Hematopoietic multipotent progenitor cell treated with erythropoietin and hydrocortisone succinate and interleukin-3 and kit ligand, for 17 days (in vitro differentiated cells): ENCODE data around the gene WSCD2.

Experiments used
- DNase-seq: peaks from one replicate; pipeline ENCODE4 v3.0.0-alpha.2; 2015; ENCODE audit warnings: low spot score

The WSCD2 gene

DNA sequence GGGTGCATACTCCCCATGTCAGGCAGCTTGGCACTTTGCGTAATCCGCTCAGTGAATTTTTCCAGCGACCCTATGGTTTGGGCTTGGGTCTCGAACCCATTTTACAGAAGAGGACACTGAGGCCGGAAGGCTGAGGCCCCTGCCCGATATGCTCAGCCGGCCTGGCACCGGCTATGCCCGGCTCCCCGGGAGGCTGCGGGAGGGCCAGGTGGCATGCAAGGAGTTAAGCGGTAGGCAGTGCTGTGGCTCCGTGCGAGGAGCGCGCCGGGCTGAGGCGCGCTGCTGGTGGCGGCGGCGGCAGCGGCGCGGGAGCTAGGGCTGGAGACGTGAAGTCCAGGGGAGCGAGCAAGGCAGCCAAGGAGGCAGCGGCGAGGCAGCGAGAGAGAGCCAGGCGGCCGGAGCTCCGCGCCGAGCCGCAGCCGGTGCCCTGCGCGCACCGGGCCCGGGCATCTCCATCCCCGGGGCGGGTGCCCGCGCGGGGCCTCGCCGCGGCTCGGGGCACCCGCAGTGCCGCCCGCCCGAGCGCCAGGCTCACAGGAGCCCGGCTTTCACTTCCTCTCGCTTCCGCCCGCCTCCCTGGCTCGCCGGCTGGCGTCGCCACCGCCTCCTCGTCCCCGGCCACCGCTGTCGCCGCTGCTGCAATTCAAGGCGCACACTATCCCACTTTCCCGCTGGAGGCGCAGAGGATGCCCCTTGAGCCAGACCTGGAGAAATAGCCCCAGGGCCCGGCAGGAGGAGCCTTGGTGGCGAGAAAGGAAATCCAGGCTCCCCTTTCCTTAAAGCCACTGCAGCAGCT, at the start of gene WSCD2:
Gene WSCD2, plus strand, starts transcription at position 272 of the 796 bp plus-strand sequence. CDS start 66,545 bp downstream, outside the sequence.
- DNase-seq = no peak

DNA sequence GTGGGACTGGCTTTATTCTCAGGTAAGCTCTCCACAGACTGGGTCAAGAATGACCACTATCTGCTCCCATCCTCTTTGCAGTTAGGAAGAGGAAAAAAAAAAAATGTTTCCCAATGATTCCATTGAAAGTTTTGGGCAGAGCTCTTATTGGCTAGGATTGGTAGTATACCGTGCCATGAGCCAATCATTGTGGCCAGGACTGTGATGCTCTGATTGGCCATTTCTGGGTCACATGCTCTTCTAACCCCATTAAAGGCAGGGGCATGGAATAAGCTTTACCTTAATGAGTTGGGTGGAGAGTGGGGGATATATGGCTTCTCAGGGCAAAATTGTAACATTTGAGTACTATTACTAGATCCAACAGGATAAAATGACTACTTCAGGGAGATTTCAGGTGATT, 49.4 kb upstream of the WSCD2 start:
- DNase-seq = no peak

DNA sequence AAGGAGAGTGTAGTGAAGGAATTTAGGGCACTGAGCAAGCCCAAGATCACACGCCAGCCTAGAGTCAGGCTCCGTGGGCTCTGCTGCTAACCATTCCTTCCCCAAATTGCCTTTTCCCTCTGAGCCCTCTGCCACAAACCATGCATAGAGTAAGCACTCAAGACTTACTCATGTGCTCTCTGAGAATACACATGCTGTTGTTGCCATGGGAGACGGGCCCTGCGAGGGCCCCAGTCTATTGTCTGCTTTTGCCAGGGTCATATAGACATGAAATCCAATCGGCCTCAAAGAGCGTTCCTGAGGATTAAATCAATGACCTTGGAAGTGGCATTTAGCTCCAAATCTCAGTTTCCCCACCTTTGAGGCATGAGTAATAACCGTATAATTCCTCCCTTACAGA, 48.7 kb upstream of the WSCD2 start:
- no peak for DNase-seq

- no peak for DNase-seq
These were observed 46.6 kb upstream of the WSCD2 start for GRCh38 chr12:108082485-108082884.

DNA sequence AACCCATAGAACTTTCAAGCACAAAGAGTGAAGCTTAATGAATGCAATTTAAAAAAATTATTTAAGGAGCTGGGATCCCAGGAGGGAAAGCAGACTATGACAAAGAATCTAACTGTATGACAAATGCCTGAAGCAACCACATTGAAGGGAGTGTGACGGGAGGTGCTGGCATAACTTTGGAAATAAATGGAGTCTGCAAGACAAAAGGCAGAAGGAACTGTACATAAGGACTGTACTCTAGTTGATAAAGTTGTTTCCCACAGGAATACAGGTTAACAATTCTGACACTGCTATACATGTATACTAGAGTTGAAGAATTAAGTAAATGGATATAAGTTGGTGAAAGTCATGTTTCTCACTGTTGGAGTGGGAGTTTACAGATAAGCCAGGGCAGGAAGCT, 41.2 kb upstream of the WSCD2 start:
- no peak for DNase-seq

DNA sequence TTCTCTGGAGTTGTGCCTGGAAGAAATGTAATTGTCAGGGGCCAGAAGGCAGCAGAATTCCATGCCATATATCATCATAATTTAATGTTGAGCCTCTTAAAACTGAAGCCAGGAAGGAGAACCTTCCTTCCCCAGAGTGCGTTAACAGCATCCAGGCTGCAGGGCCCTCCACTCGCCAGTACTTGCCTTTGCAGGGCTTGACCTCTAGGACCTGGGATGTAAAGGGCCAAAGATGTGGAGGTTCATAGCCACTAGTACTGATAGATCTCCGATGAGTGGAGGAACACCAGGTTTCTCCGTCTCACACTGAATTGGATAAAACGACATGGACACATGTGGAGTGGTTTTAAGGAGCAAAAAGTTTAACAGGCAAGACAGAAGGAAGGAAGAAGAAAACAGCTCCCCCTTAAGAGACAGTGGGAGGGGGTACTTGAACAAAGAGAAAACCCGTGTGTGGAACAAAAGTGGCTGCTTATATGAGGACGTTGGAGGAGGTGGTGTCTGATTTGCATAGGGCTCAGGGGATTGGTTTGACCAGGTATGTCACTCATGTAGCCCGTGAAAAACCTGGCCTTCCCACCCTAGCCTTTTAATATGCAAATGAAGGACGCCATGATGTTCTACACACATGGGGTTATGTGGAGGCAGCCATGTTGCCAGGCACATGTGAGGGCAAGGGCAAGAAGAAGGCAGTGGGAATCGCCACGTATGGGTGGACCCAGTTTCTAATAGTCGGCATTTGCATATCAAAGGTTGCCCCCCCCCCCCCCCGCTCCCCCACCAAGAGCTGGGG, 38.8 kb upstream of the WSCD2 start:
- DNase-seq = no peak

- no peak for DNase-seq
These were observed 38.0 kb upstream of the WSCD2 start for GRCh38 chr12:108090932-108091678.

DNA sequence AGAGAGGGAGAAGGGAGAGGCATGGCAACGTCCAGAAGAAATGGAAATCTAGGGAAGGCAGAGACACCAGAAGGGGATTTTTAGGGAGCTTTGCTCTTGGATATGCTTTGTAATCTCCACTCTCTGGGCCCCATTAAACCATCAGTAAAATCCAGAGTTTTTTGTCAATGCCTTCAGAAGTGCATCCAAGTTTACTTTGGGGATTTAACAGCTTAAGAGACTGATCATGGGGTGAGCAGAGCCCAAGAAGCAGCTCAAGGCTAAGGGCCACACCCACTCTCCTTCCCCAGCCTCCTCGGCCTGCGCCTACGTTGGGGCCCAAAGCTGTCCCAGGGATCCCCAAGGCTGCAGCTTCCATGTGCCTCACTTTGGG, 37.4 kb upstream of the WSCD2 start:
- no peak for DNase-seq

DNA sequence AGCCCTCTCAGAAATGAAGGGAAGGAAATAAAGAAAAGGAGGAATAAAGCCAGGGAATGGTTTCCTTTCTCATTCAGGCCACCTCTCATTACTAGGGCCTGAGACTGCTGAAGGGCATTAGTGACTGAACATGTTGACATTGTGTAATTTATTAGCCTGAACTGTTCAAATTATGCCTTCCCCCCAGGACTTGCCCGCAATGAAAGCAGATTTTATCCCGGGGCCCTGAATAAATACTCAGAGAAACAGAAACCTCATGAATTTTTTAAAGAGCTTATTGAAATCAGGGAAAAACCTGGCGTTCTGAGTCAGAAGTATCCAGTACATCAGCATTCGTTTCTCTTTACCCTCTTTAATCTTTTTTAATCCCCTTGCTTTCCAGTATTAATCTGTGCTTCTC, 35.9 kb upstream of the WSCD2 start:
- DNase-seq = no peak

DNA sequence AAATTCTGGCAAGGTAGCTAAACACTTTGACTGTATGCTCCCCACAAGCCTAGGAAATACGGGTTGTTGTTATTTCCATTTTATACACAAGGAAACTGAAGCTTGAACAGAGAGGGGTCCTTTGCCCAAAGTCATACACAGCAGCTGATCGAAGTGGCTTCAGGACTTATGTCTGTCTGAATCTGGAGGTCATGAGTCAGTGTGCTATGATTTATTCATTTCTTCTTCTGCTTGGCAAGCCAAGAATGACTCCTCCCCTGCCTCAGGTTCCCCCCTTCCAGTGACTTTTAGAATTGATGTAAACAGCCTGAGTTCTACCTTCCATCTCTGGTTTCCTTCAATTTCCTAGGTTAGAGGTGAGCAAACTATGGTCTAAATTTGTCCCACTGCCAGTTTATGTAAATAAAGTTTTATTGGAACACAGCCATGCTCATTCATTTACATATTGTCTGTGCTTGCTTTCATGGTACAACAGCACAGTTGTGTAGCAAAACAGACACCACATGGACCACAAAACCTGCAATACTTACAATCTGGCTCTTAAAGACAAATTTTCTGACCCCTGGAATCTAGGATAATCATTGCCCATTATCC, 34.9 kb upstream of the WSCD2 start:
- DNase-seq = no peak

DNA sequence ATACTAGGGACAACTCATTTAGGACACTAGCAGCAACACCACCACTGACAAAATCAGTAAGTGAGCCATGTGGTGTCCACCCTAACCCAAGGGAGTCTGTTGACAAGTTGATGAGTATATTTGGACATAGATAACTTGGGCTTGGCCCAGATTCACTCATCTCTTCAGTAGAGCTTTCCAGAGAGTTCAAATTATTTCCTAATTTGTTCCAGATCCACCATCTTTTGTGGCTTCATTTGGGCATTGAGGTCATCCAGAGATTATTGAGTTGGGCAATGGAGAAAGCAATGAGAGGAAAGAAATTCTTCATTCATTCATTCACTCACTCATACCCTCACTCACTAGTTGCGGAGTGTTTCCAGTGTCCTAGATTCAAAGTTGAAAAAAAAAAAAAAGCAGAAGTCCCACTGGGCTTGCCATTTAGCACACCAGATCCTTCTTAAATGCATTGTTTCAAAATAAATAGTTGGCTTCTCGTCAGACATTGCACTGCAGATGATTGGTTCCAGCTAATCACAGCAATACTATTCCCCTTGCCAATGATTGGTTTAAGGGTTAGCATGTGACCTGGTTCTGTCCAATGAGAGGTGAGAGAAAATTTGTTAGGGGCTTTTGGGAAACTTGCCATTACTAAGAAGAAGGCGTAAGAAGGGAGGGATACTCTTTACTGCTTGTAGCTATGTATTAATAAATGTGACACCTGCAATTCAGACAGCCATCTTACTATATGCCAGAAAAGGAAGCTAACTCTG, 31.8 kb upstream of the WSCD2 start:
- DNase-seq = no peak

DNA sequence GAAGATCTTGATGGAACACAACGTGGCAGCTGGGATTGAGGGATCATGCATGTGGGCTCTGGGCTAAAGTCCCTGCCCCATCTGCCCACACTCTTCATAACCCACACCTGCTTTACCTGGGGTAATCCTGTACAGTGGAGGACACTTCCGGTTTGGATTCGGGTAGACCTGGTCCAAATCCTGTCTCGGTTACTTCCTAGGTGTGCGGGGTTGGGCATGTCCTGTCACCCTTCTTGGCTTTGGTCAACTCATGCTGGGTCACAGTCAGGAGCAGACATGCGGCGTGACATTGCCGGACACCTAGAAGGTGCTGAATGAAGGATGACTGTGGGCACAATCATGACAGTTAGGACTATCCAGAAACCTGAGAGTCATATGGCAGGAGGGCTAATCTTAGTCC, 30.7 kb upstream of the WSCD2 start:
- DNase-seq = no peak

- peak; percentile 59 for DNase-seq
These were observed 30.0 kb upstream of the WSCD2 start for GRCh38 chr12:108099073-108099472.

DNA sequence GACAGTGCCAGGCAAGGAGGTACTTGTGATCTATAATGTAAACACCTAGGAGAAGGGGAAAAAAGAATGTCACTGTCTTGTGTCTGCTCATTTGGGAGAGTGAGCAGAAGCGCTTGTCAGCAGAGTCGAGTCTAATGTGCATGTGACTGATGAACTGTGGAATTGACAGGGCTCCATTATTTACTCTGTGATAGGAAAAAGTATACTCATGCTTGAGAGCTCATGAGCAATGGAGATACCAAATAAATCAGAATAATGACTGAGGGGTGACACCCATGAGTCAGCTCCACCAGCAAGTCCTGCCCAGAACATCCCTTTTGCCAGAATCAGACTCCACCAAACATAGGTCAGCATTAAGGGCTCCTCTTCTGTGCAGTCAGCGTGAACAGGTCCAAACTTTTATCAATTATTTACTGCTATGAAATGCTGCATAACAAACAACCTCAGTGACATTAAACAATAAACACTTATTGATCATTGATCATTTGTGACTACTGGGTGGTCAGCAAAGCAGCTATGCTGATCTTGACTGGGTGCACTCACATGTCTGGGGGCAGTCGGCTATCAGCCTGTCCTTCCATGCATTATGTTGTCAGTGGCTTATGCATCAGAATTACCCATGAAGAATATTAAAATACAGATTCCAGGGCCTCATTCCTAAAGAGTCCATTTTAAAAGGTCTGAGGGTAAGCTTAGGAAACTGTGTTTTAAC, 29.2 kb upstream of the WSCD2 start:
- DNase-seq = no peak

DNA sequence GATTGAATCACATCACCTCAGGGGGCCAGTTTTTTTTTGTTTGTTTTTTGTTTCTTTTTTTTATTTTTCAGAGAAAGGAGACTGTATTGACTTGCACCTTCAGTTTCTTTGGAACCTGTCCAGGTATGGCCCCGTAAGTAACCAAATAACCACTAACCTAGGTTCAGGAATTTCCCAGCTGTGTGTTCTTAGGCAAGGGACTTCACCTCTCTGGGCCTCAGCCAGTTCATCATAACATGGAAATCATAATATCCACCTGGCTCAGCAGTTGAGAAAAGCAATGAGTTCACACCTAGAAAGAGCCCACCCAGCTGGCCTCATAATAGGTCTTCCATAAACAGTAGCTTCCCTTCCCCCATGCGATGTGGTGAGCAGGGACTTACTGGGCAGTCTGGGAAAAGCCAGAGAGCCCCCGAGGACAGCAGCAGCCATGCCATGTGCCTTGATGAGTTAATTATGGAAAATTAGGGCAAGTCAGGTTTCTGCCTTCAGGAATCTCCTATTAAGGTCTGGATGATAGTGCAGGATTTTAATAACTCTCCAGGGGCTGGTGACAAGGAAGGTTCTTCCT, 27.4 kb upstream of the WSCD2 start:
- DNase-seq = no peak

- no peak for DNase-seq
These were observed 26.7 kb upstream of the WSCD2 start for GRCh38 chr12:108102363-108102762.

GRCh38 chr12:108103087-108103486, 26.0 kb upstream of the WSCD2 start:
- no peak for DNase-seq

DNA sequence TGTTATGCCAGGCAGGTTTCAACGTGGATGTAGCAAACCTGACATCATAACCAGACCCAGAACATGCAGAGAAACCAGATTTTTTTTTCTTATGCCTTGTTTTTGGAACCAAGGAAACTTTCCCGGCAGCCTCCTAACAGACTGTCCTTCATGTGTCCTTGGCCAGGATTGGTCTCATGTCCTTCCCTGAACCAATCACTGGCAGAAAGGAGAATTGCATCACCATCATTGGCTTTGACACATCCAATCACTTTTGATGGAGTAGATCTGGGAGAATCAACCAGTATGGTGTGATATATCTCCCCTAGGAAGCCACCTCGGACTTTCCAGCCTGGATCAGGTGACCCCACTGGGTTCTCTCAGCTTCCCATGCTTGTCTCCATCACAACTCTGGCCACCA, 25.6 kb upstream of the WSCD2 start:
- DNase-seq = no peak

- no peak for DNase-seq
These were observed 24.4 kb upstream of the WSCD2 start for GRCh38 chr12:108104657-108105056.

DNA sequence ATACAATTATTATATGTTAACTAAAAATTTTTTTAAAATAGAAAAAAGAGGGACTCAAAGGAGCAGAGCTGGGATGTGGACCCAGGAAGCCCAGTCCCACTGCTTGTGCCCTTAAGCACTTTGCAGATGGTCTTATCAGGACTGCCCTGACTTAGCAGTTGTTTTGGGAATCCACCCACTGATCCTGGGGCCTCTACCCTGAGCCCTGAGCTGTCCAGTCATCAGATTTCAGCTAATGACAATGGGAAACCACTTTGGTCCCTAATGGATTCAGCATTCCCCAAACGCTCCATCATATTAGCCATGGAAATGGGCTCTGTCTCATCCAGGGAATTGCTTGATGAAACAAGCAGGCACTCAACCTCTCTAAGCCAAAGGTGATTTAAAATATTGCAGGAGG, 22.5 kb upstream of the WSCD2 start:
- DNase-seq = peak; percentile 10

DNA sequence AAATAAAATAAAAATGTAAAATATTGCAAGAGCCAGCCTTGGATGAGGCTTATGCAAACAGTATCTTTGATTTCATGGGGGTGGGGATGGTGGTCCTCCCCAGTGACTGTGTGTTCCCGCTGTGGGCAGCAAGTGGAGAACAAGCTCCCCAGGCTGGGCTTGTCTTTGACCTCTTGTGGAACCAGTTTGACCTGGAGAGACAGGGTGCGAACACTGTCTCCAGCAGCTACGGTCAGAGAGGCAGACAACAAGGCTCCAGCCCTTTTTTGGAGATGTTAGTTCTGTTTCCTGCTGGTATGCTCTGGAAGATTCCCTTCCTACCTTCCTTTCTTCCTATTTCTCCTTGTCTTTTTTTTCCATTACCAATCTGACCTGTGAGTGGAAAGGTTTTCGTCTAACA, 21.8 kb upstream of the WSCD2 start:
- no peak for DNase-seq
